SK-N-SH (cell line): Measurements from ENCODE around the gene GALNT17. TPM values are rescaled to one million over a fixed set of nuclear protein-coding genes. Genes with fewer than 3 reads are reported as not detected.
"Not testable (repeated sequence)": the region's sequence is repeated elsewhere in the genome, so short reads cannot be mapped to it uniquely, and the experiment has no call there.

Experiments used
- CTCF ChIA-PET: fragments of 300-600, 350-600 bp; formaldehyde crosslinking; extraction: SDS; loops from one replicate; lab custom pipeline; 2021; lab: Yijun Ruan, JAX
- POLR2A ChIA-PET: fragments of 350-600 bp; sonication (Branson Sonifier 250); formaldehyde crosslinking; extraction: SDS; loops from one replicate; lab custom pipeline; 2020; ENCODE audit warnings: antibody characterized with exemption, inconsistent platforms; lab: Yijun Ruan, JAX
- DNase-seq: peaks from one replicate; pipeline ENCODE4 v3.0.0; 2012
- H2AFZ ChIP-seq: fragments of 200-600 bp; sonication (generic); 2 replicates; pipeline ENCODE4 v1.8.1; 2016; ENCODE audit warnings: antibody characterized with exemption, mild to moderate bottlenecking, low read depth
- H3F3A ChIP-seq: fragments of 200-600 bp; sonication (generic); replicated peaks from 2 replicates; pipeline ENCODE3; 2016; ENCODE audit warnings: antibody characterized with exemption, mild to moderate bottlenecking; ENCODE audit not compliant: insufficient read depth
- H3K27ac ChIP-seq, 2 experiments: fragments of 200-500 bp in 1 of 2; fragments of 200-600 bp in 1 of 2; sonication (Bioruptor generic) in 1 of 2; sonication (generic), shearing (Covaris generic) in 1 of 2; 2 replicates each; pipeline versions ENCODE4 v1.5.1 to v1.6.1; 2014 to 2016; ENCODE audit warnings: low read depth in 2 of 2, inconsistent platforms in 1 of 2, low read length in 1 of 2, mild to moderate bottlenecking in 1 of 2, mixed read lengths in 1 of 2
- H3K27me3 ChIP-seq: fragments of 200-600 bp; sonication (generic), shearing (Covaris generic); 2 replicates; pipeline ENCODE4 v1.6.1; 2016; ENCODE audit warnings: mixed run types; ENCODE audit not compliant: insufficient read depth
- H3K36me3 ChIP-seq, 2 experiments: fragments of 200-500 bp in 1 of 2; fragments of 200-600 bp in 1 of 2; sonication (Bioruptor generic) in 1 of 2; sonication (generic) in 1 of 2; replicated peaks in 1 of 2; 2 replicates each; pipeline versions ENCODE3 to v1.5.1; 2014 to 2016; ENCODE audit warnings: low read length in 1 of 2, mild to moderate bottlenecking in 1 of 2; ENCODE audit not compliant: insufficient read depth in 2 of 2, control insufficient read depth in 1 of 2
- H3K4me1 ChIP-seq, 2 experiments: fragments of 200-500 bp in 1 of 2; fragments of 200-600 bp in 1 of 2; sonication (Bioruptor generic) in 1 of 2; sonication (generic), shearing (Covaris generic) in 1 of 2; 2 replicates each; pipeline versions ENCODE4 v1.5.1 to v1.6.1; 2014 to 2016; ENCODE audit warnings: low read depth in 1 of 2, low read length in 1 of 2, mixed run types in 1 of 2; ENCODE audit not compliant: insufficient read depth in 2 of 2, control insufficient read depth in 1 of 2
- H3K4me2 ChIP-seq: fragments of 200-600 bp; sonication (generic), shearing (Covaris generic); 2 replicates; pipeline ENCODE4 v1.6.1; 2017; ENCODE audit warnings: mixed run types
- H3K4me3 ChIP-seq, 2 experiments: fragments of 200-500 bp in 1 of 2; fragments of 200-600 bp in 1 of 2; sonication (Bioruptor generic) in 1 of 2; sonication (generic), shearing (Covaris generic) in 1 of 2; 2 replicates each; pipeline versions ENCODE4 v1.5.1 to v1.8.1; 2014 to 2016; ENCODE audit warnings: low read depth in 2 of 2, inconsistent platforms in 1 of 2, low read length in 1 of 2, mild to moderate bottlenecking in 1 of 2, mixed read lengths in 1 of 2, moderate library complexity in 1 of 2
- H3K79me2 ChIP-seq: fragments of 200-600 bp; sonication (generic); 2 replicates; pipeline ENCODE4 v1.8.1; 2017; ENCODE audit warnings: mild to moderate bottlenecking; ENCODE audit not compliant: insufficient read depth
- H3K9ac ChIP-seq: fragments of 200-600 bp; sonication (generic); 2 replicates; pipeline ENCODE4 v1.6.1; 2017; ENCODE audit warnings: mixed run types
- H3K9me2 ChIP-seq: fragments of 200-600 bp; sonication (generic); 2 replicates; pipeline ENCODE4 v1.6.1; 2017; ENCODE audit warnings: mixed run types
- H3K9me3 ChIP-seq: fragments of 200-600 bp; sonication (generic); 2 replicates; pipeline ENCODE4 v1.6.1; 2017; ENCODE audit warnings: mixed run types, mild to moderate bottlenecking, moderate library complexity
- H4K20me1 ChIP-seq: fragments of 200-600 bp; sonication (generic); 2 replicates; pipeline ENCODE4 v1.6.1; 2017; ENCODE audit warnings: mild to moderate bottlenecking, mixed run types; ENCODE audit not compliant: insufficient read depth
- CHD2 ChIP-seq: fragments of 150-350 bp; IDR thresholded peaks from 2 replicates; pipeline ENCODE4 v1.6.1; 2018; ENCODE audit warnings: low read length; ENCODE audit not compliant: partially characterized antibody
- EZH2phosphoT487 ChIP-seq: fragments of 200-600 bp; sonication (generic); IDR thresholded peaks from 2 replicates; pipeline ENCODE4 v1.6.1; 2017; ENCODE audit warnings: low read depth, mixed run types, mild to moderate bottlenecking, antibody characterized with exemption, moderate library complexity, borderline replicate concordance
- NFIC ChIP-seq: IDR thresholded peaks from 2 replicates; pipeline ENCODE4 v1.4.0; 2012; ENCODE audit warnings: borderline replicate concordance
- PBX3 ChIP-seq: IDR thresholded peaks from 2 replicates; pipeline ENCODE4; 2012
- RAD21 ChIP-seq: IDR thresholded peaks from 2 replicates; pipeline ENCODE4 v1.6.1; 2012; ENCODE audit warnings: mild to moderate bottlenecking, low read length
- RXRA ChIP-seq: IDR thresholded peaks from 2 replicates; pipeline ENCODE4 v1.4.0; 2012; ENCODE audit warnings: low read depth, mild to moderate bottlenecking, borderline replicate concordance
- SMC3 ChIP-seq: IDR thresholded peaks from 2 replicates; pipeline ENCODE4 v1.6.1; 2012; ENCODE audit warnings: low read depth, low read length, improper control_type of control experiment
- TAF1 ChIP-seq: IDR thresholded peaks from 2 replicates; pipeline ENCODE4 v1.6.1; 2012; ENCODE audit warnings: low read depth, mild to moderate bottlenecking, low read length, moderate library complexity, borderline replicate concordance
- USF2 ChIP-seq: fragments of 150-350 bp; IDR thresholded peaks from 2 replicates; pipeline ENCODE4 v1.6.1; 2017; ENCODE audit warnings: antibody characterized with exemption, low read length, low read depth, borderline replicate concordance
- WGBS: methylation state at CpG from one replicate; pipeline ENCODE4 v1.1.6; 2017; ENCODE audit warnings: low lambda C conversion rate; 5-methylcytosine and 5-hydroxymethylcytosine counted together
- polyA plus RNA-seq, 3 experiments: library from polyadenylated mRNA; depleted of rRNA; stranded (reverse); fragments of >200 nt; gene quantifications; 2 replicates each; pipeline ENCODE4 v1.2.3, GENCODE V29; 2012
- TF ChIP-seq, protein P1 (sequence below): IDR thresholded peaks from 2 replicates; pipeline ENCODE4 v1.4.0; 2012; ENCODE audit warnings: low read depth
- TF ChIP-seq, protein P2 (sequence below): IDR thresholded peaks from 2 replicates; pipeline ENCODE4 v1.4.0; 2012; ENCODE audit warnings: low read depth, borderline replicate concordance
- TF ChIP-seq, protein P3 (sequence below): IDR thresholded peaks from 2 replicates; pipeline ENCODE4 v1.4.0; 2012; ENCODE audit warnings: low read depth, borderline replicate concordance

GALNT17 gene
- polyA plus RNA-seq, 1 of the 3 experiments (the other 2 are of a cell fraction) = not detected

DNA sequence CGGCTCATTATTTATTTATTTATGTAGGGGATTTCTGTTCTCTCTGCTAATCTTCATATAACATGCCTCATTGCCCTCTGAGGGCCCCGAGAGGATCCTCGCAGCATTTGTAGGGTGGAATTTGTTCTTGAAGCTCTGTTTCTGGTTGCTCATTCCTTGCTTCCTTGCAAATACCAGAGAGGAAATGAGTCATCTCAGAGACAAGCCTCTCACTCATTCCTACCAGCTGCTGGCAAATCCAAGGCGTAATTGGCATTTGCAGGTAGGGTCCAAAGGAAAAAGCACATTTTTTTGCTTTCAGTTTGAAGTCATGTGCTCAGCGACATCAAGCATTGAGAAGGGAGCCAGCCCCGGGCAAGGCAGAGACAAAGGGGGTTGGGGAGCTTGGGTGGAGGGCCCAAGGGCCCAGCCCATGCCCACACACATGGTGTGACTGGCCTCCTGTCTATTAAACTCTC is 501.6 kb downstream of the GALNT17 start:
- Histone ChIP-seq H3K9me2 (no peaks in the 10 kb centered on the region), H3K9me3 (no peaks in the 10 kb centered on the region), H3K27ac (no peak overlapping the region), H3K9ac (no peak overlapping the region), H3K4me2 (no peak overlapping the region), H3F3A (no peaks in the 10 kb centered on the region), H3K4me3 (no peak overlapping the region), H3K4me1 (no peaks in the 10 kb centered on the region), H3K79me2 (no peaks in the 10 kb centered on the region), H3K36me3 (no peaks in the 10 kb centered on the region), H3K27me3 (no peaks in the 10 kb centered on the region), H2AFZ (no peak overlapping the region), H4K20me1 (no peaks in the 10 kb centered on the region)
- DNase-seq = no peak
- WGBS = 19% methylated on average over 6 of the region's 6 CpGs
- CTCF ChIA-PET = no interaction called here
- TF ChIP-seq CHD2 = no peak
- TF ChIP-seq PBX3 = no peak
- TF ChIP-seq USF2 = no peak
- TF ChIP-seq SMC3 = no peak
- TF ChIP-seq, protein P1, sequence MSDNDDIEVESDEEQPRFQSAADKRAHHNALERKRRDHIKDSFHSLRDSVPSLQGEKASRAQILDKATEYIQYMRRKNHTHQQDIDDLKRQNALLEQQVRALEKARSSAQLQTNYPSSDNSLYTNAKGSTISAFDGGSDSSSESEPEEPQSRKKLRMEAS = no peak
- TF ChIP-seq EZH2phosphoT487 = no peak
- no peak for TF ChIP-seq NFIC
- TF ChIP-seq TAF1 = no peak
- TF ChIP-seq, protein P2, sequence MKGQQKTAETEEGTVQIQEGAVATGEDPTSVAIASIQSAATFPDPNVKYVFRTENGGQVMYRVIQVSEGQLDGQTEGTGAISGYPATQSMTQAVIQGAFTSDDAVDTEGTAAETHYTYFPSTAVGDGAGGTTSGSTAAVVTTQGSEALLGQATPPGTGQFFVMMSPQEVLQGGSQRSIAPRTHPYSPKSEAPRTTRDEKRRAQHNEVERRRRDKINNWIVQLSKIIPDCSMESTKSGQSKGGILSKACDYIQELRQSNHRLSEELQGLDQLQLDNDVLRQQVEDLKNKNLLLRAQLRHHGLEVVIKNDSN = no peak
- no peak for TF ChIP-seq RXRA
- TF ChIP-seq, protein P3, sequence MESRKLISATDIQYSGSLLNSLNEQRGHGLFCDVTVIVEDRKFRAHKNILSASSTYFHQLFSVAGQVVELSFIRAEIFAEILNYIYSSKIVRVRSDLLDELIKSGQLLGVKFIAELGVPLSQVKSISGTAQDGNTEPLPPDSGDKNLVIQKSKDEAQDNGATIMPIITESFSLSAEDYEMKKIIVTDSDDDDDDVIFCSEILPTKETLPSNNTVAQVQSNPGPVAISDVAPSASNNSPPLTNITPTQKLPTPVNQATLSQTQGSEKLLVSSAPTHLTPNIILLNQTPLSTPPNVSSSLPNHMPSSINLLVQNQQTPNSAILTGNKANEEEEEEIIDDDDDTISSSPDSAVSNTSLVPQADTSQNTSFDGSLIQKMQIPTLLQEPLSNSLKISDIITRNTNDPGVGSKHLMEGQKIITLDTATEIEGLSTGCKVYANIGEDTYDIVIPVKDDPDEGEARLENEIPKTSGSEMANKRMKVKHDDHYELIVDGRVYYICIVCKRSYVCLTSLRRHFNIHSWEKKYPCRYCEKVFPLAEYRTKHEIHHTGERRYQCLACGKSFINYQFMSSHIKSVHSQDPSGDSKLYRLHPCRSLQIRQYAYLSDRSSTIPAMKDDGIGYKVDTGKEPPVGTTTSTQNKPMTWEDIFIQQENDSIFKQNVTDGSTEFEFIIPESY = no peak
- no peak for TF ChIP-seq RAD21
- POLR2A ChIA-PET = no interaction called here

DNA sequence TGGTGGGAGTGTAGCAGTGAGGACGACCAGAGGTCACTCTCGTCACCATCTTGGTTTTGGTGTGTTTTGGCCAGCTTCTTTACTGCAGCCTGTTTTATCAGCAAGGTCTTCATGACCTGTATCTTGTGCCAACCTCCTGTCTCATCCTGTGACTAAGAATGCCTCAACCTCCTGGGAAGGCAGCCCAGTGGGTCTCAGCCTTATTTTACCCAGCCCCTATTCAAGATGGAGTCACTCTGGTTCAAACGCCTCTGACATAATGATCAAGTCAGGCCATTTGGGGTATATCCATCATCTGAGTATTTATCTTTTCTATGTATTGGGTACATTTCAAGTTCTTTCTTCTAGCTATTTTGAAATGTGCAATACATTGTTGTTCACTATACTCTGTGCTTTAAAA is 503.9 kb downstream of the GALNT17 start:
- H2AFZ ChIP-seq, H3F3A ChIP-seq, H3K27me3 ChIP-seq, H3K9me2 ChIP-seq, H4K20me1 ChIP-seq, DNase-seq, H3K27ac ChIP-seq, H3K4me3 ChIP-seq, H3K36me3 ChIP-seq, H3K79me2 ChIP-seq, CTCF ChIA-PET, H3K9me3 ChIP-seq, H3K9ac ChIP-seq, H3K4me1 ChIP-seq, H3K4me2 ChIP-seq, POLR2A ChIA-PET: not testable (repeated sequence)
- 8% methylated on average over 3 of the region's 3 CpGs for WGBS
